H9 (cell line): ENCODE data around the gene RPUSD2. TPM values are rescaled to one million over a fixed set of nuclear protein-coding genes. Genes with fewer than 3 reads are reported as not detected.

Experiments used
- DNase-seq: peaks from one replicate; pipeline ENCODE4 v3.0.0-alpha.2; 2017
- H2AFZ ChIP-seq: one replicate; pipeline ENCODE4 v1.6.1; 2013; ENCODE audit warnings: mild to moderate bottlenecking, low read length, control low read depth, moderate library complexity
- H2AK5ac ChIP-seq: 2 replicates; pipeline ENCODE4 v1.6.1; 2013; ENCODE audit warnings: low read length, control low read depth, mixed read lengths; ENCODE audit not compliant: insufficient read length
- H2BK120ac ChIP-seq: one replicate; pipeline ENCODE4 v1.6.1; 2013; ENCODE audit warnings: low read depth, mild to moderate bottlenecking, low read length, control low read depth, inconsistent platforms; ENCODE audit not compliant: poor library complexity, severe bottlenecking
- H2BK12ac ChIP-seq: 2 replicates; pipeline ENCODE4 v1.6.1; 2013; ENCODE audit warnings: low read length, control low read depth, mixed read lengths, low read depth; ENCODE audit not compliant: insufficient read length
- H2BK15ac ChIP-seq: 2 replicates; pipeline ENCODE4 v1.6.1; 2013; ENCODE audit warnings: low read depth, low read length, control low read depth
- H2BK20ac ChIP-seq: one replicate; pipeline ENCODE4 v1.6.1; 2013; ENCODE audit warnings: low read depth, mild to moderate bottlenecking, low read length, control low read depth, inconsistent platforms; ENCODE audit not compliant: poor library complexity, severe bottlenecking
- H2BK5ac ChIP-seq: 2 replicates; pipeline ENCODE4 v1.6.1; 2013; ENCODE audit warnings: low read length, control low read depth, mixed read lengths; ENCODE audit not compliant: insufficient read length
- H3K14ac ChIP-seq: 2 replicates; pipeline ENCODE4 v1.6.1; 2013; ENCODE audit warnings: low read length, control low read depth; ENCODE audit not compliant: insufficient read depth
- H3K18ac ChIP-seq: 2 replicates; pipeline ENCODE4 v1.6.1; 2013; ENCODE audit warnings: low read depth, mild to moderate bottlenecking, mixed read lengths, low read length, control low read depth; ENCODE audit not compliant: insufficient read length
- H3K23ac ChIP-seq: 2 replicates; pipeline ENCODE4 v1.6.1; 2013; ENCODE audit warnings: low read length, control low read depth, mixed read lengths, low read depth; ENCODE audit not compliant: insufficient read length
- H3K23me2 ChIP-seq: 2 replicates; pipeline ENCODE4 v1.6.1; 2013; ENCODE audit warnings: low read depth, mild to moderate bottlenecking, mixed read lengths, low read length, control low read depth; ENCODE audit not compliant: insufficient read length, poor library complexity, severe bottlenecking
- H3K27ac ChIP-seq: 2 replicates; pipeline ENCODE4 v1.5.1; 2013; ENCODE audit warnings: low read length, control low read depth, mixed read lengths, low read depth; ENCODE audit not compliant: insufficient read length
- H3K27me3 ChIP-seq: 2 replicates; pipeline ENCODE4 v1.6.1; 2013; ENCODE audit warnings: low read length, control low read depth, inconsistent platforms; ENCODE audit not compliant: insufficient read depth
- H3K4ac ChIP-seq: 2 replicates; pipeline ENCODE4 v1.6.1; 2013; ENCODE audit warnings: low read depth, mild to moderate bottlenecking, control low read depth, inconsistent platforms, low read length, moderate library complexity
- H3K4me1 ChIP-seq: 2 replicates; pipeline ENCODE4 v1.6.1; 2013; ENCODE audit warnings: low read length, control low read depth, inconsistent platforms; ENCODE audit not compliant: insufficient read depth
- H3K4me2 ChIP-seq: 2 replicates; pipeline ENCODE4 v1.6.1; 2013; ENCODE audit warnings: low read length, control low read depth, mixed read lengths; ENCODE audit not compliant: insufficient read length, insufficient read depth
- H3K56ac ChIP-seq: 2 replicates; pipeline ENCODE4 v1.6.1; 2013; ENCODE audit warnings: low read depth, mild to moderate bottlenecking, mixed read lengths, low read length, control low read depth; ENCODE audit not compliant: insufficient read length
- H3K79me1 ChIP-seq: 2 replicates; pipeline ENCODE4 v1.6.1; 2013; ENCODE audit warnings: low read depth, mild to moderate bottlenecking, moderate library complexity, low read length, control low read depth, inconsistent platforms; ENCODE audit not compliant: insufficient read depth, poor library complexity, severe bottlenecking
- H3K79me2 ChIP-seq: 2 replicates; pipeline ENCODE4 v1.6.1; 2013; ENCODE audit warnings: low read length, control low read depth, inconsistent platforms; ENCODE audit not compliant: insufficient read depth
- H3K9ac ChIP-seq: 2 replicates; pipeline ENCODE4 v1.6.1; 2013; ENCODE audit warnings: low read length, control low read depth, mixed read lengths; ENCODE audit not compliant: insufficient read length; ENCODE audit errors: extremely low read depth
- H3K9me3 ChIP-seq: one replicate; pipeline ENCODE4 v1.6.1; 2013; ENCODE audit warnings: low read depth, low read length, inconsistent platforms; ENCODE audit not compliant: control insufficient read depth
- H3T11ph ChIP-seq: one replicate; pipeline ENCODE4 v1.6.1; 2013; ENCODE audit warnings: mild to moderate bottlenecking, low read length, control low read depth, inconsistent platforms
- H4K20me1 ChIP-seq: one replicate; pipeline ENCODE4 v1.6.1; 2013; ENCODE audit not compliant: control insufficient read depth, insufficient read length, insufficient read depth
- H4K5ac ChIP-seq: 2 replicates; pipeline ENCODE4 v1.6.1; 2013; ENCODE audit warnings: low read depth, mild to moderate bottlenecking, mixed read lengths, low read length, control low read depth; ENCODE audit not compliant: insufficient read length
- H4K8ac ChIP-seq: replicated peaks from 2 replicates; pipeline ENCODE4 v1.6.1; 2013; ENCODE audit warnings: low read length, control low read depth, mixed read lengths, low read depth; ENCODE audit not compliant: insufficient read length
- H4K91ac ChIP-seq: 2 replicates; pipeline ENCODE4 v1.6.1; 2013; ENCODE audit warnings: low read depth, mild to moderate bottlenecking, moderate library complexity, mixed read lengths, low read length, control low read depth; ENCODE audit not compliant: insufficient read length
- H3K27ac Mint-ChIP-seq, 3 experiments: 2 replicates in 2 of 3; 3 replicates in 1 of 3; pipeline ENCODE4 v1.8.0; 2020 to 2021; ENCODE audit warnings: mixed read lengths in 3 of 3, mild to moderate bottlenecking in 1 of 3, moderate library complexity in 1 of 3
- H3K27me3 Mint-ChIP-seq: 2 replicates; pipeline ENCODE4 v1.8.0; 2021; ENCODE audit warnings: low read depth, mild to moderate bottlenecking, moderate library complexity, mixed read lengths
- H3K36me3 Mint-ChIP-seq, 3 experiments: 2 replicates in 2 of 3; 3 replicates in 1 of 3; pipeline ENCODE4 v1.8.0; 2020 to 2021; ENCODE audit warnings: low read depth in 3 of 3, mixed read lengths in 3 of 3; ENCODE audit not compliant: insufficient read depth in 1 of 3
- H3K4me1 Mint-ChIP-seq, 2 experiments: 2 replicates each; pipeline ENCODE4 v1.8.0; 2020; ENCODE audit warnings: mixed read lengths in 2 of 2
- H3K4me3 Mint-ChIP-seq, 2 experiments: 2 replicates in 1 of 2; 3 replicates in 1 of 2; pipeline ENCODE4 v1.8.0; 2020 to 2021; ENCODE audit warnings: mild to moderate bottlenecking in 2 of 2, mixed read lengths in 2 of 2, moderate library complexity in 1 of 2
- H3K9me3 Mint-ChIP-seq, 2 experiments: 2 replicates in 1 of 2; 3 replicates in 1 of 2; pipeline ENCODE4 v1.8.0; 2020; ENCODE audit warnings: mild to moderate bottlenecking in 2 of 2, mixed read lengths in 2 of 2, moderate library complexity in 1 of 2
- WGBS: extraction: QIAGEN DNeasy Blood & Tissue Kit; methylation state at CpG from one replicate; pipeline ENCODE4 v1.1.7; 2013; ENCODE audit warnings: missing lambda C conversion rate, low lambda C conversion rate, mixed read lengths; ENCODE audit not compliant: insufficient read length; ENCODE audit errors: extremely low coverage; 5-methylcytosine and 5-hydroxymethylcytosine counted together
- total RNA-seq: library from RNA; stranded (reverse); gene quantifications from 2 replicates; pipeline ENCODE4 v1.2.1, GENCODE V29; 2021
- TF ChIP-seq, protein P1 (sequence below): fragments of 200-600 bp; sonication (generic); conservative IDR thresholded peaks from 3 replicates; pipeline ENCODE4 v1.8.0; 2021; ENCODE audit warnings: antibody characterized with exemption, mild to moderate bottlenecking

RPUSD2 gene
- total RNA-seq, 1 experiment from 2014 or later = 25.7 TPM

DNA sequence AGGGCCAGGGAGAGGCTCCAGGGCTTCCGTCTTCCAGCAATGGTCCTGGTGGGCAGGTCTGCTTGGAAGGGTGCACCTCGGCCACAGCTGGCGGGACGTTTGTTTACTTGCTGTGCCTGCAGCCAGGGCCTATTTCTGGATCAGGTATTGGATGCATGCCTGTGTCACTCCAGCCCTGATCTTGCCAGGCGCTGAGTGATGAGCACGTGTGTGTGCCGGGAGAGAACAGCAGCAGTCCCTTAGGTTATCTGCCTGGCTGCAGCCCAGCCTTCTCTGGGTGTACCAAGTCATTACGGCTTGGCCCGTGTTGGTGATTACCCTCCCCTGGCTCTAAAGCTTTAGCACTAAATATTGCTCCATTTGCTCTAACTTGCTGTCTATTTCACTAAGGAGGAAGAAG, 19.2 kb upstream of the RPUSD2 start:
- no peaks in the 10 kb centered on the region for H3K27me3 ChIP-seq
- H3K9me3 ChIP-seq = no peaks in the 10 kb centered on the region
- no peak overlapping the region for H3K9ac ChIP-seq
- peaks cover 0 to 5% (median 4%) of the 10 kb centered on the region in 3 experiments; a peak in 3 of 7 replicates for H3K36me3 Mint-ChIP-seq
- no peak overlapping the region for H2BK120ac ChIP-seq
- H3K27ac ChIP-seq = no peak overlapping the region
- no peak overlapping the region for H2AK5ac ChIP-seq
- no peak overlapping the region for H4K5ac ChIP-seq
- DNase-seq = no peak
- H3K4me1 ChIP-seq = peaks cover 7% of the 10 kb centered on the region; the same call in 1 of the 2 replicates
- H3K27ac Mint-ChIP-seq = no peak overlapping the region
- H3K27me3 Mint-ChIP-seq = no peaks in the 10 kb centered on the region
- H4K91ac ChIP-seq = no peak overlapping the region
- H3K79me2 ChIP-seq = no peaks in the 10 kb centered on the region
- H3T11ph ChIP-seq = no peak overlapping the region
- H2BK12ac ChIP-seq = no peak overlapping the region
- no peaks in the 10 kb centered on the region for H3K23me2 ChIP-seq
- no CpG with 5 or more reads among the region's 9 CpGs for WGBS
- H3K4me1 Mint-ChIP-seq = peaks cover 22 to 25% of the 10 kb centered on the region in 2 experiments
- H3K9me3 Mint-ChIP-seq = no peaks in the 10 kb centered on the region
- no peak overlapping the region for H4K8ac ChIP-seq
- H3K79me1 ChIP-seq = no peaks in the 10 kb centered on the region
- H2BK15ac ChIP-seq = no peak overlapping the region
- no peak overlapping the region for H2BK20ac ChIP-seq
- no peak overlapping the region for H2AFZ ChIP-seq
- H3K23ac ChIP-seq = no peak overlapping the region
- no peak overlapping the region for H3K4me3 Mint-ChIP-seq
- H4K20me1 ChIP-seq = no peaks in the 10 kb centered on the region
- H3K14ac ChIP-seq = no peak overlapping the region
- TF ChIP-seq, protein P1, sequence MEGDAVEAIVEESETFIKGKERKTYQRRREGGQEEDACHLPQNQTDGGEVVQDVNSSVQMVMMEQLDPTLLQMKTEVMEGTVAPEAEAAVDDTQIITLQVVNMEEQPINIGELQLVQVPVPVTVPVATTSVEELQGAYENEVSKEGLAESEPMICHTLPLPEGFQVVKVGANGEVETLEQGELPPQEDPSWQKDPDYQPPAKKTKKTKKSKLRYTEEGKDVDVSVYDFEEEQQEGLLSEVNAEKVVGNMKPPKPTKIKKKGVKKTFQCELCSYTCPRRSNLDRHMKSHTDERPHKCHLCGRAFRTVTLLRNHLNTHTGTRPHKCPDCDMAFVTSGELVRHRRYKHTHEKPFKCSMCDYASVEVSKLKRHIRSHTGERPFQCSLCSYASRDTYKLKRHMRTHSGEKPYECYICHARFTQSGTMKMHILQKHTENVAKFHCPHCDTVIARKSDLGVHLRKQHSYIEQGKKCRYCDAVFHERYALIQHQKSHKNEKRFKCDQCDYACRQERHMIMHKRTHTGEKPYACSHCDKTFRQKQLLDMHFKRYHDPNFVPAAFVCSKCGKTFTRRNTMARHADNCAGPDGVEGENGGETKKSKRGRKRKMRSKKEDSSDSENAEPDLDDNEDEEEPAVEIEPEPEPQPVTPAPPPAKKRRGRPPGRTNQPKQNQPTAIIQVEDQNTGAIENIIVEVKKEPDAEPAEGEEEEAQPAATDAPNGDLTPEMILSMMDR = no peak
- no peak overlapping the region for H3K4ac ChIP-seq
- no peak overlapping the region for H2BK5ac ChIP-seq
- H3K56ac ChIP-seq = no peak overlapping the region
- no peak overlapping the region for H3K18ac ChIP-seq
- H3K4me2 ChIP-seq = no peak overlapping the region
